RKO (cell line): ENCODE data around the gene VAMP7.
A peak's percentile ranks its signal among the peaks of the same experiment; 100 is the strongest.
"Not testable (repeated sequence)": the region's sequence is repeated elsewhere in the genome, so short reads cannot be mapped to it uniquely, and the experiment has no call there.

ENCODE experiments used
- DNase-seq: peaks from one replicate; pipeline ENCODE4 v3.0.0-alpha.2; 2016; ENCODE audit warnings: low spot score

Gene VAMP7

GRCh38 chrX:155907661-155908060 lies 26.5 kb downstream of the VAMP7 start:
- not testable (repeated sequence) for DNase-seq

DNA sequence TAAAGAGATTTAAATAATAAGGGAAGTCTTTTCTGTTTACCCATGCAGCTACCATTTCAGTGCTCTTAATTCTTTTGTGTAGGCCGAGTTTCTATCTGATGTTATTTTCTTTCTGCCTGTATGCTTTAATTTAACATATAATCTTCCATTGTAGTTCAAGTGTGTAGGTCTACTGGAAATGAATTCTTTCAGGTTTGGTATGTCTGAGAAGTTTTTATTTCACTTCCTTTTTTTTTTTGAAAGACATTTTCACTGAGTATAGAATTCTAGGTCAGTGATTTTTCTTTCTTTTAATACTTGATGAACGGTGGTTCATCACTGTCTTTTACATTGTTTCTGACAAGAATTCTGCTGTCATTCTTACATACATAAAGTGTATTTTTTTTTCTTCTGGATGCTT lies 42.1 kb downstream of the VAMP7 start:
- no peak for DNase-seq

DNA sequence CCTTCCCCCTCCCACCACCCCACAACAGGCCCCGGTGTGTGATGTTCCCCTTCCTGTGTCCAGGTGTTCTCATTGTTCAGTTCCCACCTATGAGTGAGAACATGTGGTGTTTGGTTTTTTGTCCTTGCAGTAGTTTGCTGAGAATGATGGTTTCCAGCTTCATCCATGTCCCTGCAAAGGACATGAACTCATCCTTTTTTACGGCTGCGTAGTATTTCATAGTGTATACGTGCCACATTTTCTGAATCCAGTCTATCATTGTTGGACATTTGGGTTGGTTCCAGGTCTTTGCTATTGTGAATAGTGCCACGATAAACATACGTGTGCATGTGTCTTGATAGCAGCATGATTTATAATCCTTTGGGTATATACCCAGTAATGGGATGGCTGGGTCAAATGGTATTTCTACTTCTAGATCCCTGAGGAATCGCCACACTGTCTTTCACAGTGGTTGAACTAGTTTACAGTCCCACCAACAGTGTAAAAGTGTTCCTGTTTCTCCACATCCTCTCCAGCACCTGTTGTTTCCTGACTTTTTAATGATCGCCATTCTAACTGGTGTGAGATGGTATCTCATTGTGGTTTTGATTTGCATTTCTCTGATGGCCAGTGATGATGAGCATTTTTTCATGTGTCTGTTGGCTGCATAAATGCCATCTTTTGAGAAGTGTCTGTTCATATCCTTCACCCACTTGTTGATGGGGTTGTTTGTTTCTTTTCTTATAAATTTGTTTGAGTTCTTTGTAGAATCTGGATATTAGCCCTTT lies 49.9 kb downstream of the VAMP7 start:
- DNase-seq, result not testable (repeated sequence)

DNA sequence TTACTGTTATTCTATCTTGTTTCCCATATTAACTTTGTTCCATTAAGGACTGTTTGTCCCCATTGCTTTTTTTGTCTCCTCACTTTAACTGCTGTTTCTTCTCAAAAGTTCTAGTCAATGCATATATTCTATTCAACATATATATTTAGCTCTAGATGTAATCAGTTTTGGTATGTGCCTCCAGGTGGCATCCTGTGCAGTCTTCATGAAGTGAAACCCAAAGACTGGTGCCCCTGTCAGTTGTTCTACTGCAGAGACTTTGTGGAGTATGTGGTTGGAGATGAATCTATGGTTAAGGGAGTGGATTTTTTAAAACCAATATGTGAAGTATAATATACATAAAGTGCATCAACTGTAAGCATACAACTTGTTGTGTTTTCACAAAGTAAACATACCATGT lies 57.0 kb downstream of the VAMP7 start:
- DNase-seq, result no peak

- no peak for DNase-seq
These were observed 68.0 kb downstream of the VAMP7 start for GRCh38 chrX:155949098-155949497.

- no peak for DNase-seq
These were observed 70.2 kb downstream of the VAMP7 start for GRCh38 chrX:155951237-155951789.

GRCh38 chrX:155953055-155953454 lies 71.9 kb downstream of the VAMP7 start:
- DNase-seq, result no peak

GRCh38 chrX:155954793-155955192 lies 73.6 kb downstream of the VAMP7 start:
- no peak for DNase-seq

DNA sequence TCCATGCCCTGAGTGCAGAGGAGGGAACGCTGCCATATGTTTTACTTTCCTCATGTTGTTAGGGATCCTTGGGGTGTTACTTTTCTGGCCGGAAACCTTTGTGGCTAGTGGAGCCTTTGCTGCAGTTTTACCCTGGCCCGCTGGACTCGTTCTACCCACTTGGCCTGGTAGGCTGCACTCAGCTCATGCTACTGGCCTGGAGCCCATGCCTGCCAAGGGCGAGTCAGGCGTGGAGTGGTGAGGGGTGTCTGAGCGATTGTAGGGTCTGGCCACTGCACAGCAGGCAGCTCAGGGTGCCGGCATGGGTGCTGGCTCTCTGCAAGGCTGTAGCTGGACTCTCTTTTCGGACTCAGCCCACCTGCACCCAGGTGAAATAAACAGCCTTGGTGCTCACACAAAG lies 75.0 kb downstream of the VAMP7 start:
- DNase-seq, result no peak

- no peak for DNase-seq
These were observed 75.5 kb downstream of the VAMP7 start for GRCh38 chrX:155956649-155957048.

DNA sequence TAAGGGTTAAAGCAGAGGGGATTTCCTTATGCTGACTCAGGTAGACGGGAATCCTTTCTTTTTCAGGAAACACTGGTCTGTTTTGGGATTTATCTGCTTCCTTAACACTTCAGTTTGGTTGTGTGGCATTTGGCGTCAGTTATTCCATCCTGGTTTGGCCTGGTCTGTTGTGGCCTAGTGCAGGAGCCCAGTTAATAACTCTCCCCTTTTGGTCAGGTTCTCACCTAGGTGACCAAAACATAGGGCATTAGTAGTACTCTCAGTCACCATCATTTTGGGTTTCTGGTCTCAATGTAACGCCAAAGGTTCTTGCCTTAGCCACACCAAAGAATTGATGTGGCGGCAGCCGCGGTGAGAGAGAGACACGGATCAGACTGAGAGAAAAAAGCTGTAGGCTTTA lies 76.7 kb downstream of the VAMP7 start:
- DNase-seq, result no peak

DNA sequence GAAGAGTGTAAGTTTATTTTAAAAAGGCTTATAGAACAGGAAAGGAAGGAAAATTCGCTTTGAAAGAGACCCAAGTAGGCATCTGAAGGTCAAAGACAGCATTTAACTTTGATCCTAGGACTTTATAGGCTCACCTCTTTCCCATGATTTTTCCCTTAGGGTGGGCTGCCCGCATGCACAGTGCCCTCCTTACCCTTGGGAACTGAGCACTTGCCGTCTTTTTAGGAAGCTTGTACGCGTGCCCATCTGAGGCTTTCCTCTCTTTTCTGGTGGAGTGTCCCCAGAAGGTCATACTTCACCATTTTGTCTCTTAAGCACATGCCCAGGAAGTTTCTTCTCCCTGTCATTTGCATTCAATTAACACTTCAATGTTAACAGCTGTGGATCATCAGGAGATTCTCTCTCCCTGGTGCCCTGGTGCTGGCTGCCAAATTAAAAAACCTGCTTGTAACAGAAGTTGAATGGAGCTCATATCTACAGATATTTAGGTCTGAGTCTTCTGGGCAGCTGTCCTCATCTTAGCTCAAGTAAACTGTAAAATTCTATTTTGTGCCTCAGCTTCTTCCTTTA lies 78.0 kb downstream of the VAMP7 start:
- no peak for DNase-seq

GRCh38 chrX:155962906-155963305 lies 81.8 kb downstream of the VAMP7 start:
- no peak for DNase-seq

- DNase-seq, result peak; percentile 89
These were observed 85.7 kb downstream of the VAMP7 start for GRCh38 chrX:155966876-155967275.

- no peak for DNase-seq
These were observed 86.6 kb downstream of the VAMP7 start for GRCh38 chrX:155967653-155968325.

DNA sequence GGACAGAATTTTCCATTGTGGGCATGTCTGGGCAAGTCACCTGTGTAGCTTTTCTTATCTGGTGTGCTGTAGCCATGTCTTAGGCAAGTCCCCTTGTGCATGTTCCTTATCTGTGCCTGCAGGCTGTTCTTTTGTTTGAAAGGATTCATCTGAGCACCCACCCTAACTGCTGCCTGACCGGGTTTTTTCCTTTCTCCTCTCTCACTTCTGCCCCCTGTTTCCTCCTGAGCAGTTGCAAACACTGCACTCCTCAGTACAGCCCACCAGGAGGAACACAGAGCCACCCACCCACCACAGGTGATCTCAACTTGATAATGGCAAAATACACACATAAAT lies 87.1 kb downstream of the VAMP7 start:
- no peak for DNase-seq

DNA sequence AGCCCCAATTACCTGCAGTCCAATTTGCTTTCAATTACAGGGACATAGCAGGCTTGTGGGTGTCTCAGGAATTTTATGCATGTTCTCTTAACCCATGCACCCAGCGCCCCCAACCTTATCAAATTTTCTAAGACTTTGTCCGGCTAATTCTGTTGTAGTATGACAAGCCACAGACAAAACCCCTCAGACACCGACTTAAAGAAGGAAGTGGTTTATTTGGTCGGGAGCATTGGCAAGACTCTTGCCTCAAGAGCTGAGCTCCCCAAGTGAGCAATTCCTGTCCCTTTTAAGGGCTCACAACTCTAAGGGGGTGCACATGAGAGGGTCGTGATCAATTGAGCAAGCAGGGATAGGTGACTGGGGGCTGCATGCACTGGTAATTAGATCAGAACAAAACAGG lies 87.6 kb downstream of the VAMP7 start:
- DNase-seq, result no peak

- not testable (repeated sequence) for DNase-seq
These were observed 90.5 kb downstream of the VAMP7 start for GRCh38 chrX:155971658-155972057.

- DNase-seq, result not testable (repeated sequence)
These were observed 91.1 kb downstream of the VAMP7 start for GRCh38 chrX:155972241-155972640.

GRCh38 chrX:155983326-155983725 lies 102.2 kb downstream of the VAMP7 start:
- DNase-seq, result no peak

GRCh38 chrX:155985208-155985607 lies 104.1 kb downstream of the VAMP7 start:
- DNase-seq, result no peak

DNA sequence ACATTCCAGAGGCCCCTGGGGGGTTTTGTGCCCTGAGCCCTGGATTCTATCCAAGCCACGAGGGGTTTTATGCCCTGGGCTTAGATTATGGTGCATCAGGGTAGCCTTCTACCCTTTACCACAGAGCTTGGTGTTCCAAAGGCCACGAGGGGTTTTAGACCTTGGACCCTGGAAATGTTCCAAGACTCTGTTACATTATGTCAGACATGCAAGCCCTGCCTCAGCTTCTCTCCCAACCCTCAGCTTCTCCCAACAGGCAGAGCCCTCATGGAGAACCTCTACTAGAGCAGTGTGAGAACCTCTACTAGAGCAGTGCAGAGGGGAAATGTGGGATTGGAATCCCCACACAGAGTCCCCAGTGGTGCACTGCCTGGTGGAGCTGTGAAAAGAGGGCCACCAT lies 105.8 kb downstream of the VAMP7 start:
- not testable (repeated sequence) for DNase-seq

DNA sequence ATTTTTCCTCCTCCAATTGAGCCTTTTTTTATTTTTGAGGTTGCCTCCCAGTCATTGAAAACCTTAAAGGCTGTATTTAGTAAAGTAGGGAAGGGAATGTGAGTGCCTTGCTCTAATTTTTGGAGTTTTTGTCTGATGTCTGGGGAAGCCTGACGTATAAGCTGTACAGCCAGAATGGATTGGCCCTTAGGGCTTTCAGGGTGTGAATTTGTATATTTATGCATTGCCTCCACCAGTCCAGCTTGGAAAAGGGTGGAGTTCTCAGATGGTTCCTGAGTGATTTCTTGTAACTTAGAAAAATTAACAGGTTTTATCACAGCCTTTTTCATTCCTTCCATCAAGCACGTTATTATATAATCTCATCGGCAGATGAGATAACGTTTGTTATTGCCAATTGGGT lies 107.7 kb downstream of the VAMP7 start:
- no peak for DNase-seq
